Esophagus squamous epithelium (tissue), 5 donors: ENCODE results near the gene MACROH2A2. TPM values are rescaled to one million over a fixed set of nuclear protein-coding genes. Genes with fewer than 3 reads are reported as not detected.
A peak's percentile ranks its signal among the peaks of the same experiment; 100 is the strongest.

Source experiments
- DNase-seq: peaks from one replicate; lab custom pipeline; 2025; lab: John Stamatoyannopoulos, UW
- H3K27ac ChIP-seq, 4 donors: fragments of 200-600 bp; sonication (generic); one replicate each; pipeline ENCODE4 v1.5.1; 2016 to 2019; ENCODE audit warnings: mild to moderate bottlenecking in 1 of 4
- H3K27me3 ChIP-seq, 4 donors: fragments of 200-600 bp; sonication (generic); 1 replicate in 3 of 4; 2 replicates in 1 of 4; pipeline versions ENCODE4 v1.5.1 to v1.6.0; 2017 to 2021; ENCODE audit warnings: antibody characterized with exemption in 1 of 4
- H3K36me3 ChIP-seq, 3 donors: fragments of 200-600 bp; sonication (generic); one replicate each; pipeline ENCODE4 v1.5.1; 2016 to 2019
- H3K4me1 ChIP-seq, 3 donors: fragments of 200-600 bp; sonication (generic); one replicate each; pipeline ENCODE4 v1.5.1; 2017 to 2019
- H3K4me3 ChIP-seq, 4 donors: fragments of 200-600 bp; sonication (generic); 1 replicate in 3 of 4; 2 replicates in 1 of 4; pipeline ENCODE4 v1.5.1; 2016 to 2019; ENCODE audit warnings: mild to moderate bottlenecking in 2 of 4, moderate library complexity in 1 of 4
- H3K9me3 ChIP-seq, 3 donors: fragments of 200-600 bp; sonication (generic); one replicate each; pipeline ENCODE4 v1.5.1; 2016 to 2019
- CTCF ChIP-seq, 6 experiments: fragments of 450-650 bp in 4 of 6; fragments of 200-600 bp in 2 of 6; sonication (generic) in 2 of 6; IDR thresholded peaks; one replicate each; pipeline ENCODE4 v1.5.1; 2016 to 2019; ENCODE audit warnings: antibody characterized with exemption in 6 of 6, mild to moderate bottlenecking in 4 of 6, moderate library complexity in 4 of 6
- POLR2A ChIP-seq, 4 donors: fragments of 450-650 bp; IDR thresholded peaks; one replicate each; pipeline ENCODE4 v1.6.1; 2017; ENCODE audit warnings: antibody characterized with exemption in 4 of 4, mild to moderate bottlenecking in 4 of 4, moderate library complexity in 3 of 4
- WGBS, 2 donors: methylation state at CpG; one replicate each; pipeline ENCODE4 v1.1.5; 2018; 5-methylcytosine and 5-hydroxymethylcytosine counted together
- intact Hi-C: fragments of 100-400 bp; cut with DNase I; formaldehyde crosslinking; loops from one replicate; pipeline ENCODE4 v1.15.0; 2022
- total RNA-seq, 4 donors: library from RNA; depleted of rRNA; stranded (reverse); fragments of >200 nt; gene quantifications; one replicate each; pipeline ENCODE4 v1.1.0, GENCODE V29; 2016
- donor health status: DM: yes; HTN: yes; CAD: no.

MACROH2A2 gene
- total RNA-seq, 4 donors from 2014 or later, result 19.8 to 32.0 (median 22.4) TPM

DNA sequence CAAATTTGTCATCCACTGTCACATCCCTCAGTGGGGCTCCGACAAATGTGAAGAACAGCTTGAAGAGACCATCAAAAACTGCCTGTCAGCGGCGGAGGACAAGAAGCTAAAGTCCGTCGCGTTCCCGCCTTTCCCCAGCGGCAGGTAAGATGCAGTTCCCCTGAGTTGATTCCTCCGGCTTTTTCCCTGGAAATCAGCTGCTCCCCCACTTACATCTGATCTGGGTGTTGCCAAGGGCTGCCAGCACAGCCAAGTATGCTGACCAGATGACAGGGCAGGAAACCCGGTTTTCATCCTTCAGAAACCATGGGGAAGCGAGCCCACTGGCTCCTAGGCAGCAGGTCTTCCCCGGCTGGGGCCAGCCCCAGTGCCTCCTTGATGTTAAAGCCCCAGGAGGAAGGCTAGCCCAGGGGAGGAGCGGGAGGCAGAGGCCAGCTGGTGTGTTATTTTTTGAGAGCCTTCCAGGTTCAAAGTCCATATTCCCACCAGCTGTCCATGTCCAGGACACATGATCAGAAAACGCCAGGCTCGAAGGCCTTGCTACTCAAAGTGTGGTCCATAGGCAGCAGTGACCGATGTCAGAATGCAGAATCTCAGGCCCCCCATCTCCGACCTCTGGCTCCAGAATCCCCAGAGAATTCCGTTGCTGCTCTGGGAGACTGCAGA is 56.6 kb downstream of the MACROH2A2 start:
- no peaks in the 10 kb centered on the region for H3K9me3 ChIP-seq
- H3K27me3 ChIP-seq, result no peaks in the 10 kb centered on the region
- TF ChIP-seq POLR2A (IDR thresholded peaks at IDR 0.05) (no peak), CTCF (IDR thresholded peaks at IDR 0.05) (no peak)
- 84 to 93% methylated on average over 12 to 13 of the region's 18 CpGs for WGBS, 2 donors
- H3K36me3 ChIP-seq, result peaks cover 6 to 61% (median 18%) of the 10 kb centered on the region in 3 donors
- no peak overlapping the region for H3K4me3 ChIP-seq
- no peaks in the 10 kb centered on the region for H3K4me1 ChIP-seq
- intact Hi-C loops, result no loop called here
- no peak for DNase-seq
- H3K27ac ChIP-seq, result no peak overlapping the region

- H3K36me3 ChIP-seq, result peaks cover 6 to 75% (median 18%) of the 10 kb centered on the region in 3 donors
- intact Hi-C loops, result no loop called here
Observed at GRCh38 chr10:70111496-70111895, 58.9 kb downstream of the MACROH2A2 start.

DNA sequence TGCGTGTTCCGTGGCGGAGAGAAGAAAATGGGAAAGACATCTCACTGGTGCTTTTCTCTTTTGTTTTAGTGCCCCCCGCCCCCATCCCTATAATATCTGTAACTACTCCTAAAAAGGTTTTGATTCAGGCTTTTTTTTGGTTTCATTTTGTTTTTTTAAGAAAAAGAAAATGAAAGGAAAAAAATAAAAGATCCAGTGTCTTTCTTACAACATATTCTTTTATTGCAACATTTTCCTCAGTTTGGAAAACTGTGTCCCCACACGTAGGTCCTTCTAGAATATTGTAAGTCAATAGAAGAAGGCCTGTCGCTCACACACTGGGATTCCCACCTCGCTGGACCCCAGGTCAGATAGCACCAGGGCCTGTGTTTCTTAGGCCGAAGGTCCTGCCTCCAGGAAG is 59.4 kb downstream of the MACROH2A2 start:
- intact Hi-C loops, result no loop called here
- DNase-seq, result no peak
- no peak overlapping the region for H3K4me3 ChIP-seq
- no peak for TF ChIP-seq CTCF (IDR thresholded peaks at IDR 0.05)
- TF ChIP-seq POLR2A (IDR thresholded peaks at IDR 0.05), result no peak
- H3K36me3 ChIP-seq, result peaks cover 6 to 77% (median 19%) of the 10 kb centered on the region in 3 donors
- no peak overlapping the region for H3K27ac ChIP-seq
- peaks cover 0 to 8% (median 0%) of the 10 kb centered on the region in 3 donors for H3K4me1 ChIP-seq
- H3K9me3 ChIP-seq, result no peaks in the 10 kb centered on the region
- WGBS, 2 donors, result 84 to 85% methylated on average over 7 to 8 of the region's 8 CpGs
- no peaks in the 10 kb centered on the region for H3K27me3 ChIP-seq

More at GRCh38 chr10:70111496-70111895, 58.9 kb downstream of the MACROH2A2 start:
- TF ChIP-seq CTCF (IDR thresholded peaks at IDR 0.05) (no peak), POLR2A (IDR thresholded peaks at IDR 0.05) (no peak)
- Histone ChIP-seq H3K4me1 (peaks cover 0 to 7% (median 0%) of the 10 kb centered on the region in 3 donors), H3K27ac (no peak overlapping the region), H3K4me3 (no peak overlapping the region), H3K9me3 (no peaks in the 10 kb centered on the region), H3K27me3 (no peaks in the 10 kb centered on the region)
- DNase-seq, result no peak
- WGBS, 2 donors, result 94 to 96% methylated on average over 12 to 18 of the region's 22 CpGs

- WGBS, 2 donors, result 100% methylated on average over 2 of the region's 15 CpGs; no CpG with 5 or more reads in 1 of the 2 donors
- DNase-seq, result no peak
- Histone ChIP-seq H3K4me3 (no peak overlapping the region), H3K36me3 (peaks cover 6 to 82% (median 26%) of the 10 kb centered on the region in 3 donors), H3K27me3 (no peaks in the 10 kb centered on the region), H3K4me1 (peaks cover 0 to 18% (median 4%) of the 10 kb centered on the region in 3 donors), H3K27ac (no peak overlapping the region), H3K9me3 (no peaks in the 10 kb centered on the region)
- TF ChIP-seq POLR2A (IDR thresholded peaks at IDR 0.05) (no peak), CTCF (IDR thresholded peaks at IDR 0.05) (no peak)
- intact Hi-C loops, result no loop called here
Observed at GRCh38 chr10:70114902-70115301, 62.3 kb downstream of the MACROH2A2 start.

DNA sequence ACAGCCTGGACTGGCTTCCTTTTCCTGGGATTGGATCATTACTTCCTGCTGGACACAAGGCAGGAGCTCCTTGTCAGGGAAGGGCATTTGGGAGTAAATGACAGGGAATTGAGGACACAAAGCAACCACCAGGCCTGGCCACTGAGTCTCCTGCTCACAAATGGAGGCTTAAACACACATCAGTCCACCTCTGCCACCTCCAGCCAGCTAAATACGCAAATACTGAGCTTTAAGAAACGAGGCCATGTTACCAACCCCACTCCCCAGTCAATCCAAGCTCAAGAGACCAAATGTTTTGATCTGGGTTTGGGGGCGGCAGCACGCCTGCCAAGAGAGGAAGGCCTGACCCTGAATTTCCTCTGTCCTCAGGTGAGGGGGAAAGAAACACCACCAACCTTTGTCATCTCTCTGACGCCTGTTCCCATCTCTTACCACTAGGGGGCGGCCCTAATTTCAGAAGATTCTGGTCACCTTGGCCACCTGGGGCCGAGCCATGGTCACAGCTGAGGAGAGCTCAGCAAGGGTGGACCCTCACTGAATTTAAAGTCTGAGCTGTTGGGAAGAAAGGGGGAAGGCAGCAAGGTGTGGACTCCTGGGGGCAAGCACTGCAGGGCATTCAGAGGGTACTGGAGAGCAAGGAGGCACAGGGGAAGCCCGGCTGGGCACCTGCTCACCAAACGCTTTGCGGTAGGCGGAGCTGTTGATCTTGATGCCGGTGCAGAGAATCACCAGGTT is 63.5 kb downstream of the MACROH2A2 start:
- Histone ChIP-seq H3K36me3 (peaks cover 6 to 82% (median 26%) of the 10 kb centered on the region in 3 donors), H3K4me3 (no peak overlapping the region), H3K4me1 (peaks cover 0 to 30% (median 5%) of the 10 kb centered on the region in 3 donors), H3K27me3 (no peaks in the 10 kb centered on the region), H3K9me3 (no peaks in the 10 kb centered on the region), H3K27ac (no peak overlapping the region)
- intact Hi-C loops, result no loop called here
- WGBS, 2 donors, result 45 to 48% methylated on average over 6 to 9 of the region's 12 CpGs
- no peak for DNase-seq
- no peak for TF ChIP-seq POLR2A (IDR thresholded peaks at IDR 0.05)
- peak; percentile 50 to 89 (median 81) for TF ChIP-seq CTCF (IDR thresholded peaks at IDR 0.05)
